BJ (cell line): ENCODE measurements around the gene ARL5C. TPM values are rescaled to one million over a fixed set of nuclear protein-coding genes. Genes with fewer than 3 reads are reported as not detected.

Experiments
- CTCF ChIA-PET: fragments of 350-600 bp; formaldehyde crosslinking; extraction: SDS; loops from one replicate; lab custom pipeline; 2021; ENCODE audit warnings: antibody characterized with exemption, inconsistent platforms; lab: Yijun Ruan, JAX
- POLR2A ChIA-PET: fragments of 300-600 bp; sonication (Branson Sonifier 250); formaldehyde crosslinking; extraction: SDS; loops from one replicate; lab custom pipeline; 2021; ENCODE audit warnings: antibody characterized with exemption; lab: Charles Lee
- DNase-seq: peaks from one replicate; pipeline ENCODE4 v3.0.0-alpha.2; 2011; ENCODE audit warnings: low read depth
- H3K27me3 ChIP-seq: 2 replicates; pipeline ENCODE4 v1.6.0; 2011; ENCODE audit warnings: low read length; ENCODE audit not compliant: control insufficient read depth, insufficient read depth
- H3K36me3 ChIP-seq: 2 replicates; pipeline ENCODE4 v1.5.1; 2011; ENCODE audit warnings: low read length; ENCODE audit not compliant: control insufficient read depth, insufficient read depth
- H3K4me3 ChIP-seq: 2 replicates; pipeline ENCODE4 v1.5.1; 2011; ENCODE audit warnings: low read depth, mild to moderate bottlenecking, control low read depth, low read length
- polyA plus RNA-seq: library from polyadenylated mRNA; depleted of rRNA; stranded (reverse); fragments of >200 nt; gene quantifications from 2 replicates; pipeline ENCODE4 v1.2.3, GENCODE V29; 2011
- TF ChIP-seq, protein P1 (sequence below): IDR thresholded peaks from 2 replicates; pipeline ENCODE4 v1.5.1; 2011; ENCODE audit warnings: low read depth, mild to moderate bottlenecking, control low read depth, inconsistent platforms, low read length, moderate library complexity; ENCODE audit not compliant: insufficient read depth

Gene ARL5C
- polyA plus RNA-seq, 1 experiment: not detected

- Histone ChIP-seq H3K36me3 (peaks cover 25% of the 10 kb centered on the region), H3K4me3 (no peak overlapping the region), H3K27me3 (no peaks in the 10 kb centered on the region)
- TF ChIP-seq, protein P1, sequence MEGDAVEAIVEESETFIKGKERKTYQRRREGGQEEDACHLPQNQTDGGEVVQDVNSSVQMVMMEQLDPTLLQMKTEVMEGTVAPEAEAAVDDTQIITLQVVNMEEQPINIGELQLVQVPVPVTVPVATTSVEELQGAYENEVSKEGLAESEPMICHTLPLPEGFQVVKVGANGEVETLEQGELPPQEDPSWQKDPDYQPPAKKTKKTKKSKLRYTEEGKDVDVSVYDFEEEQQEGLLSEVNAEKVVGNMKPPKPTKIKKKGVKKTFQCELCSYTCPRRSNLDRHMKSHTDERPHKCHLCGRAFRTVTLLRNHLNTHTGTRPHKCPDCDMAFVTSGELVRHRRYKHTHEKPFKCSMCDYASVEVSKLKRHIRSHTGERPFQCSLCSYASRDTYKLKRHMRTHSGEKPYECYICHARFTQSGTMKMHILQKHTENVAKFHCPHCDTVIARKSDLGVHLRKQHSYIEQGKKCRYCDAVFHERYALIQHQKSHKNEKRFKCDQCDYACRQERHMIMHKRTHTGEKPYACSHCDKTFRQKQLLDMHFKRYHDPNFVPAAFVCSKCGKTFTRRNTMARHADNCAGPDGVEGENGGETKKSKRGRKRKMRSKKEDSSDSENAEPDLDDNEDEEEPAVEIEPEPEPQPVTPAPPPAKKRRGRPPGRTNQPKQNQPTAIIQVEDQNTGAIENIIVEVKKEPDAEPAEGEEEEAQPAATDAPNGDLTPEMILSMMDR: no peak
- ChIA-PET CTCF (interaction anchor here (21.2 kb wide), 1 partner anchor 35 kb away, joined by 438 read pairs; no protein-coding TSS in a partner anchor), POLR2A (interaction anchor here (0.5 to 0.6 kb wide), 2 partner anchors 9 to 66 kb away, joined by 3 to 23 read pairs; no protein-coding TSS in a partner anchor)
- no peak for DNase-seq
These were observed 38.3 kb upstream of the ARL5C start for GRCh38 chr17:39204245-39204644.

DNA sequence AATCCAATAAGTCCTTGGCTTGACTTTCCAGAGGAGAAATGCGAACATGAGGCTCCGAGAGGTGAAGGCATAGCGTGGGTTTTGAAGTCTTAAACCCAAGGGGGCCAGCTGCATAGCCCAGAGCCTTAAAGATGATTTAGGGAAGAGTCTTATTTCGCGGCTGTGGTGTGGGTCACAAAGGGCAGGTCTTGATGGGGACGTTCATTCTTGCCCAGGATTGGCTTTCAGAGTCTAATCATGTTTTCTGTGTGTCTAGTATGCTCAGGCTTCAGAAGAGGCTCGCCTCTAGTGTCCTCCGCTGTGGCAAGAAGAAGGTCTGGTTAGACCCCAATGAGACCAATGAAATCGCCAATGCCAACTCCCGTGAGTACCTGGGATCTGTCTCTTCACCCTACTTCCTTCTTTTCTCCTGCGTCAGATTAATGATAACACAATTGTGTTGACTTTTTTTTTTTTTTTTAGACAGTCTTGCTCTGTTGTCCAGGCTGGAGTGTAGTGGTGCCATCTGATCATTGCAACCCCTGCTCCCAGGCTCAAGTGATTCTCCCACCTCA lies 35.1 kb upstream of the ARL5C start:
- Histone ChIP-seq H3K27me3 (no peaks in the 10 kb centered on the region), H3K36me3 (peaks cover 25% of the 10 kb centered on the region), H3K4me3 (peak overlapping the region; percentile 64)
- no peak for DNase-seq
- ChIA-PET POLR2A (no interaction called here), CTCF (interaction anchor here (0.7 to 2.6 kb wide), 2 partner anchors 31 to 57 kb away, joined by 3 to 10 read pairs; no protein-coding TSS in a partner anchor)
- TF ChIP-seq, protein P1: no peak

DNA sequence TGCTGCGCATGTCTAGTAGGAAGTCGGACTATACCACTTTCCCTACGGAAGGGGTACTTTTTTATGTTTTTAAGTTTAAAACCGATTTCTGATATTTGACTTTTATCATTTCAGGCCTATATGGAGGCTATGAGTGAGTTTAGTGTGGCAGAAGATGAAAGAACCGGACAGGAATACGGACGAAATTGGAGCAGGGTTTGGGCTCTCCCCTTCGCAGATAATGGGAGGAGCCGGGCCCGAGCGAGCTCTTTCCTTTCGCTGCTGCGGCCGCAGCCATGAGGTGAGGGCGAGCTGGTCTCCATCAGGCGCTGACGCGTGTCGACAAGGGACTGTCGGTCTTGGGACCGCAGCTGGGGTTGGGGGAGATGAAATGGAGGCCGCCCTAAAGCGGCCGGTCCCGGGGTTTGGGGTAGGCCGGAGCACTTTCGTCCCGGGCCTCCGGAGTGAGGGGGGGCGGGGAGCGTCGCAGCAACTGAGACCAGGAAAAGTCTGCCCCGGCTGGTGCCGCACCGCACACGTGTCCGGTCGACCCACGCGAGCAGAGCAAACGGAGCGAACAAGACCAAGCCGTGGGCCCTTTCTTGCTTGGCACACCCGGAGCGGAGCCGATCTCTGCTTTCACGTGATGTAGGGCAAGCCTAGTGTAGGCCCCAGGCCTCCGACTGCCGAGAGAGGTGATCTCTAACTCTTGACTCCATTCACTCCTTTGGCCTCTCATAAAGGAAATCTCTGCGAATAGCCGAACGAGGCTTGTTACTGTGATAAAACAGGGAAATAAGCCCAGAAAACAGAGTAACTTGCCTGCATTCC lies 34.3 kb upstream of the ARL5C start, which contains the start of gene RPL19:
Gene RPL19, plus strand, starts transcription at position 214 of the 810 bp plus-strand sequence. Its CDS starts 62 bp downstream, at position 276.
- TF ChIP-seq, protein P1: no peak
- CTCF ChIA-PET: interaction anchor here (1.5 to 2.8 kb wide), 4 partner anchors 26 to 44 kb away, joined by 5 to 11 read pairs (median 8); partner anchors contain the start of gene ARL5C

DNA sequence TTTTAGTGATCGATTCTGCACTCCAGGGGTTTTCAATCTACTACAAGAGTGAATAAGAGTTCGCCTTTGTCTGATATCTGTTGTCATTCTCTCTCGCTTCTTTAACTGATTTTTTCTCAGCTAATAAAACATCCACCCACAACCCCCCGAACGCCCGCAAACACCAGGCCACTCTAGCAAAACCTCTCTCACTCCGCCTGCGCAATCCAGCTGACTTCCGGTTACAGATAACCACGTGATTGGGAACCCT lies 33.8 kb upstream of the ARL5C start:
- peak overlapping the region; percentile 64 for H3K4me3 ChIP-seq
- TF ChIP-seq, protein P1: no peak
- POLR2A ChIA-PET: interaction anchor here (0.6 to 0.9 kb wide), 6 partner anchors 9 to 749 kb away, joined by 3 to 15 read pairs (median 5); no protein-coding TSS in a partner anchor
- CTCF ChIA-PET: interaction anchor here (1.5 to 2.8 kb wide), 4 partner anchors 25 to 45 kb away, joined by 5 to 11 read pairs (median 8); partner anchors contain the start of gene ARL5C
- peaks cover 22% of the 10 kb centered on the region for H3K36me3 ChIP-seq
- DNase-seq: peak; percentile 57
- H3K27me3 ChIP-seq: no peaks in the 10 kb centered on the region

More for the DNA sequence above, 34.3 kb upstream of the ARL5C start, which contains the start of gene RPL19:
- no peak for DNase-seq
- Histone ChIP-seq H3K27me3 (no peaks in the 10 kb centered on the region), H3K4me3 (peak within 1 kb of the TSS; percentile 64), H3K36me3 (peaks cover 25% of the 10 kb centered on the region)
- POLR2A ChIA-PET: interaction anchor here (0.6 to 0.9 kb wide), 6 partner anchors 9 to 750 kb away, joined by 3 to 15 read pairs (median 5); no protein-coding TSS in a partner anchor

GRCh38 chr17:39198186-39198566 lies 32.2 kb upstream of the ARL5C start:
- TF ChIP-seq, protein P1: no peak
- Histone ChIP-seq H3K4me3 (no peak overlapping the region), H3K27me3 (no peaks in the 10 kb centered on the region), H3K36me3 (peaks cover 18% of the 10 kb centered on the region)
- ChIA-PET POLR2A (no interaction called here), CTCF (interaction anchor here (1.0 to 2.8 kb wide), 4 partner anchors 11 to 46 kb away, joined by 3 to 11 read pairs (median 4); partner anchors contain the start of gene ARL5C)
- no peak for DNase-seq
